Suprapubic skin (tissue), 3 donors: ENCODE results near the gene CILP.

Experiments used
- EP300 ChIP-seq: sonication (generic); formaldehyde crosslinking; IDR thresholded peaks from one replicate; pipeline ENCODE4 v1.6.1; 2017; ENCODE audit warnings: antibody characterized with exemption
- POLR2A ChIP-seq, 2 donors: fragments of 450-650 bp; IDR thresholded peaks; one replicate each; pipeline ENCODE4 v1.6.1; 2017; ENCODE audit warnings: antibody characterized with exemption in 2 of 2, mild to moderate bottlenecking in 2 of 2, moderate library complexity in 2 of 2
- TF ChIP-seq, protein P1 (sequence below), 2 donors: fragments of 200-600 bp in 1 of 2; fragments of 450-650 bp in 1 of 2; sonication (generic) in 1 of 2; IDR thresholded peaks; one replicate each; pipeline ENCODE4 v1.5.1; 2016 to 2019; ENCODE audit warnings: antibody characterized with exemption in 2 of 2, mild to moderate bottlenecking in 1 of 2, moderate library complexity in 1 of 2

DNA sequence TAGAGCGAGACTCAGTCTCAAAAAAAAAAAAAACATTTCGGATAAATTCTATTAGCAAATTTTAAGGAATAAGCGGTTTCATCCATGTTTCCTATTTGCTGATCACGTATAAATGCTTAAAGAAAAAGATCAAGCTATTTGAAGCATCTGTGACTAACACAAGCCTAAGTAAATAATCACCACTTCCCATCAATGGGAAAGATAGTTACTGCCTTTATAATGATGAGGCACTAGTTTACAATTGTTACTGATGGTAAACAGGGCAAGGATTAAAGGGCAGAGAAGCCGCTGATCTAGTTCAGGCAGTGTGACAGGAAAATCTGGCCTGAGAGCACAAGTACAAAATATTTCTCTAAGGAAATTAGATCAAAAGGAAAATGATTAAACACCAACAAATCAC is 39.8 kb downstream of the CILP start:
- TF ChIP-seq EP300 (no peak), POLR2A (IDR thresholded peaks at IDR 0.05) (no peak)
- TF ChIP-seq, protein P1, sequence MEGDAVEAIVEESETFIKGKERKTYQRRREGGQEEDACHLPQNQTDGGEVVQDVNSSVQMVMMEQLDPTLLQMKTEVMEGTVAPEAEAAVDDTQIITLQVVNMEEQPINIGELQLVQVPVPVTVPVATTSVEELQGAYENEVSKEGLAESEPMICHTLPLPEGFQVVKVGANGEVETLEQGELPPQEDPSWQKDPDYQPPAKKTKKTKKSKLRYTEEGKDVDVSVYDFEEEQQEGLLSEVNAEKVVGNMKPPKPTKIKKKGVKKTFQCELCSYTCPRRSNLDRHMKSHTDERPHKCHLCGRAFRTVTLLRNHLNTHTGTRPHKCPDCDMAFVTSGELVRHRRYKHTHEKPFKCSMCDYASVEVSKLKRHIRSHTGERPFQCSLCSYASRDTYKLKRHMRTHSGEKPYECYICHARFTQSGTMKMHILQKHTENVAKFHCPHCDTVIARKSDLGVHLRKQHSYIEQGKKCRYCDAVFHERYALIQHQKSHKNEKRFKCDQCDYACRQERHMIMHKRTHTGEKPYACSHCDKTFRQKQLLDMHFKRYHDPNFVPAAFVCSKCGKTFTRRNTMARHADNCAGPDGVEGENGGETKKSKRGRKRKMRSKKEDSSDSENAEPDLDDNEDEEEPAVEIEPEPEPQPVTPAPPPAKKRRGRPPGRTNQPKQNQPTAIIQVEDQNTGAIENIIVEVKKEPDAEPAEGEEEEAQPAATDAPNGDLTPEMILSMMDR (IDR thresholded peaks at IDR 0.05): no peak
